Gastroesophageal sphincter (tissue), 3 donors: Measurements from ENCODE around the gene FGD5.

Source experiments
- EP300 ChIP-seq: sonication (generic); formaldehyde crosslinking; IDR thresholded peaks from one replicate; pipeline ENCODE4 v1.6.1; 2017; ENCODE audit warnings: antibody characterized with exemption, mild to moderate bottlenecking
- POLR2A ChIP-seq, 2 donors: fragments of 450-650 bp; IDR thresholded peaks; one replicate each; pipeline ENCODE4 v1.6.1; 2017; ENCODE audit warnings: antibody characterized with exemption in 2 of 2, mild to moderate bottlenecking in 2 of 2, moderate library complexity in 1 of 2
- TF ChIP-seq, protein P1 (sequence below), 4 experiments: fragments of 200-600 bp in 2 of 4; fragments of 450-650 bp in 2 of 4; sonication (generic) in 1 of 4; IDR thresholded peaks; one replicate each; pipeline ENCODE4 v1.5.1; 2017 to 2019; ENCODE audit warnings: antibody characterized with exemption in 4 of 4, mild to moderate bottlenecking in 2 of 4, moderate library complexity in 2 of 4

DNA sequence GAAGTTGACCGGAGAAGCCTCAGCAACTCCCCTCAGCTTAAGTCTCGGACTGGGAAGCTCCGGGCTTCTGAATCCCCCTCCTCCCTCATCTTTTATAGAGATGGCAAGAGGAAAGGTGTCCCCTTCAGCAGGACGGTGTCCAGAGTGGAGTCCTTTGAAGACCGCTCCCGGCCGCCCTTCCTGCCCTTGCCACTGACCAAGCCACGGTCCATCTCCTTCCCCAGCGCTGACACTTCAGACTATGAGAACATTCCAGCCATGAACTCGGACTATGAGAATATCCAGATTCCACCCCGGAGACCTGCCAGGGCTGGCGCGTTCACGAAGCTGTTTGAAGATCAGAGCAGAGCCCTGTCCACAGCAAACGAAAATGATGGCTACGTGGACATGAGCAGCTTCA is 2.4 kb downstream of the FGD5 start:
- TF ChIP-seq, protein P1, sequence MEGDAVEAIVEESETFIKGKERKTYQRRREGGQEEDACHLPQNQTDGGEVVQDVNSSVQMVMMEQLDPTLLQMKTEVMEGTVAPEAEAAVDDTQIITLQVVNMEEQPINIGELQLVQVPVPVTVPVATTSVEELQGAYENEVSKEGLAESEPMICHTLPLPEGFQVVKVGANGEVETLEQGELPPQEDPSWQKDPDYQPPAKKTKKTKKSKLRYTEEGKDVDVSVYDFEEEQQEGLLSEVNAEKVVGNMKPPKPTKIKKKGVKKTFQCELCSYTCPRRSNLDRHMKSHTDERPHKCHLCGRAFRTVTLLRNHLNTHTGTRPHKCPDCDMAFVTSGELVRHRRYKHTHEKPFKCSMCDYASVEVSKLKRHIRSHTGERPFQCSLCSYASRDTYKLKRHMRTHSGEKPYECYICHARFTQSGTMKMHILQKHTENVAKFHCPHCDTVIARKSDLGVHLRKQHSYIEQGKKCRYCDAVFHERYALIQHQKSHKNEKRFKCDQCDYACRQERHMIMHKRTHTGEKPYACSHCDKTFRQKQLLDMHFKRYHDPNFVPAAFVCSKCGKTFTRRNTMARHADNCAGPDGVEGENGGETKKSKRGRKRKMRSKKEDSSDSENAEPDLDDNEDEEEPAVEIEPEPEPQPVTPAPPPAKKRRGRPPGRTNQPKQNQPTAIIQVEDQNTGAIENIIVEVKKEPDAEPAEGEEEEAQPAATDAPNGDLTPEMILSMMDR (IDR thresholded peaks at IDR 0.05), result no peak
- TF ChIP-seq POLR2A (IDR thresholded peaks at IDR 0.05) (no peak), EP300 (no peak)
